Measurements from ENCODE around the gene SH2D7.

Gene SH2D7

DNA sequence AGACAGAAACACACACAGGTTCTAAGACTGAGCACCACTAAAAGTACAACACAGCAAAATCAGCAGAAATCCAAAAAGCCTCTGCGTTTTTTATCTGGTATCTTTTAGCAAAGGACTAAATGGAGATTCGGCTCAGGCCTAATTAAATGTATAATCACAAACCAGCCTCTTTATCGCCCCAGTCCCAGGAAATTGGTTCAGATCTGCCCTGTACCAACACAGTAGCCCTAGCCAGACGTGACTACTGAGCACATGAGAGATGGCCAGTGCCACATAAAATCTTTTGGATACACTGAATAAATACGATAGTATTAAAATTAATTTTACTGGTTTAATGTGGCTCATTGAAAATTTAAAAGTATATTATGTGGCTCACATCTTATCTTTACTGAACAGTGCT lies 34.6 kb upstream of the SH2D7 start:
- Histone ChIP-seq H3K27me3 (ENCODE audit: insufficient read depth, poor library complexity, severe bottlenecking) (no peaks in the 10 kb centered on the region), H3K27ac (replicated peaks) (peak overlapping the region; percentile 45), H3K4me3 (replicated peaks; ENCODE audit: insufficient read depth, low read length) (no peak overlapping the region)
- no peak for DNase-seq (ENCODE audit: low read depth in 1 of 2, low spot score in 1 of 2)
- no peak for TF ChIP-seq GABPA (IDR thresholded peaks at IDR 0.05; ENCODE audit: low read depth)

DNA sequence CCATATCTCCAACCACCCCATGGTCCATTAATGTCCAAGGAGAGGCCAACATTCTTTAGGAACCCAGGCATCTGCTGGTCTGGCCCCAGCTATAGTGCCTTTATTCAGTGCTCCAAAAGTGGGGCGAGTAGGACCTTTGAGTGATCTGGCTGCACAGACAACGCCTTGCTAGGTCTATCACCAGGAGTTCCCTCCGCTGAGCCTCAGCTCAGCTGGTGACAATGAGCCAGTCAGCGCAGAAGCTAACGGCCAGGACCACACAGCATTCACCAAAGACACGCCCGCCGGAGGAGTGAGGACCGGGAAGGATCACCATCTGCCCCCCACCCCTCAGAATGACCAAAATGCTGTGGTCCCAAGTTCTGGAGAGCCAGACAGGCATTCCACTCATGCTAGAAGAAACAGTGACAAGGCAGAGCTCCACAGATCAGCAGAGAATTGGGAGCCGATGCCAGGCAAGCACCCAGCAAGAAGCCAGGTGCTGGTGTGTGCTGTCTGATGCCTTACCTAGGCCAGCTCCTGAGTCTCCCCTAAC lies 33.9 kb upstream of the SH2D7 start:
- DNase-seq (ENCODE audit: low read depth in 1 of 2, low spot score in 1 of 2) = no peak
- Histone ChIP-seq H3K4me3 (replicated peaks; ENCODE audit: insufficient read depth, low read length) (no peak overlapping the region), H3K27me3 (ENCODE audit: insufficient read depth, poor library complexity, severe bottlenecking) (no peaks in the 10 kb centered on the region), H3K27ac (replicated peaks) (peak overlapping the region; percentile 45)
- no peak for TF ChIP-seq SPI1 (IDR thresholded peaks at IDR 0.05; ENCODE audit: borderline replicate concordance, low read depth)
- no peak for TF ChIP-seq POLR2AphosphoS5 (IDR thresholded peaks at IDR 0.05; ENCODE audit: low read depth)
- no peak for TF ChIP-seq GABPA (IDR thresholded peaks at IDR 0.05; ENCODE audit: low read depth)
- TF ChIP-seq, protein P1, sequence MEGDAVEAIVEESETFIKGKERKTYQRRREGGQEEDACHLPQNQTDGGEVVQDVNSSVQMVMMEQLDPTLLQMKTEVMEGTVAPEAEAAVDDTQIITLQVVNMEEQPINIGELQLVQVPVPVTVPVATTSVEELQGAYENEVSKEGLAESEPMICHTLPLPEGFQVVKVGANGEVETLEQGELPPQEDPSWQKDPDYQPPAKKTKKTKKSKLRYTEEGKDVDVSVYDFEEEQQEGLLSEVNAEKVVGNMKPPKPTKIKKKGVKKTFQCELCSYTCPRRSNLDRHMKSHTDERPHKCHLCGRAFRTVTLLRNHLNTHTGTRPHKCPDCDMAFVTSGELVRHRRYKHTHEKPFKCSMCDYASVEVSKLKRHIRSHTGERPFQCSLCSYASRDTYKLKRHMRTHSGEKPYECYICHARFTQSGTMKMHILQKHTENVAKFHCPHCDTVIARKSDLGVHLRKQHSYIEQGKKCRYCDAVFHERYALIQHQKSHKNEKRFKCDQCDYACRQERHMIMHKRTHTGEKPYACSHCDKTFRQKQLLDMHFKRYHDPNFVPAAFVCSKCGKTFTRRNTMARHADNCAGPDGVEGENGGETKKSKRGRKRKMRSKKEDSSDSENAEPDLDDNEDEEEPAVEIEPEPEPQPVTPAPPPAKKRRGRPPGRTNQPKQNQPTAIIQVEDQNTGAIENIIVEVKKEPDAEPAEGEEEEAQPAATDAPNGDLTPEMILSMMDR (IDR thresholded peaks at IDR 0.05; ENCODE audit: insufficient read depth, low read length) = no peak
- TF ChIP-seq, protein P2, sequence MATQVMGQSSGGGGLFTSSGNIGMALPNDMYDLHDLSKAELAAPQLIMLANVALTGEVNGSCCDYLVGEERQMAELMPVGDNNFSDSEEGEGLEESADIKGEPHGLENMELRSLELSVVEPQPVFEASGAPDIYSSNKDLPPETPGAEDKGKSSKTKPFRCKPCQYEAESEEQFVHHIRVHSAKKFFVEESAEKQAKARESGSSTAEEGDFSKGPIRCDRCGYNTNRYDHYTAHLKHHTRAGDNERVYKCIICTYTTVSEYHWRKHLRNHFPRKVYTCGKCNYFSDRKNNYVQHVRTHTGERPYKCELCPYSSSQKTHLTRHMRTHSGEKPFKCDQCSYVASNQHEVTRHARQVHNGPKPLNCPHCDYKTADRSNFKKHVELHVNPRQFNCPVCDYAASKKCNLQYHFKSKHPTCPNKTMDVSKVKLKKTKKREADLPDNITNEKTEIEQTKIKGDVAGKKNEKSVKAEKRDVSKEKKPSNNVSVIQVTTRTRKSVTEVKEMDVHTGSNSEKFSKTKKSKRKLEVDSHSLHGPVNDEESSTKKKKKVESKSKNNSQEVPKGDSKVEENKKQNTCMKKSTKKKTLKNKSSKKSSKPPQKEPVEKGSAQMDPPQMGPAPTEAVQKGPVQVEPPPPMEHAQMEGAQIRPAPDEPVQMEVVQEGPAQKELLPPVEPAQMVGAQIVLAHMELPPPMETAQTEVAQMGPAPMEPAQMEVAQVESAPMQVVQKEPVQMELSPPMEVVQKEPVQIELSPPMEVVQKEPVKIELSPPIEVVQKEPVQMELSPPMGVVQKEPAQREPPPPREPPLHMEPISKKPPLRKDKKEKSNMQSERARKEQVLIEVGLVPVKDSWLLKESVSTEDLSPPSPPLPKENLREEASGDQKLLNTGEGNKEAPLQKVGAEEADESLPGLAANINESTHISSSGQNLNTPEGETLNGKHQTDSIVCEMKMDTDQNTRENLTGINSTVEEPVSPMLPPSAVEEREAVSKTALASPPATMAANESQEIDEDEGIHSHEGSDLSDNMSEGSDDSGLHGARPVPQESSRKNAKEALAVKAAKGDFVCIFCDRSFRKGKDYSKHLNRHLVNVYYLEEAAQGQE (IDR thresholded peaks at IDR 0.05; ENCODE audit: insufficient replicate concordance, low read depth) = no peak

DNA sequence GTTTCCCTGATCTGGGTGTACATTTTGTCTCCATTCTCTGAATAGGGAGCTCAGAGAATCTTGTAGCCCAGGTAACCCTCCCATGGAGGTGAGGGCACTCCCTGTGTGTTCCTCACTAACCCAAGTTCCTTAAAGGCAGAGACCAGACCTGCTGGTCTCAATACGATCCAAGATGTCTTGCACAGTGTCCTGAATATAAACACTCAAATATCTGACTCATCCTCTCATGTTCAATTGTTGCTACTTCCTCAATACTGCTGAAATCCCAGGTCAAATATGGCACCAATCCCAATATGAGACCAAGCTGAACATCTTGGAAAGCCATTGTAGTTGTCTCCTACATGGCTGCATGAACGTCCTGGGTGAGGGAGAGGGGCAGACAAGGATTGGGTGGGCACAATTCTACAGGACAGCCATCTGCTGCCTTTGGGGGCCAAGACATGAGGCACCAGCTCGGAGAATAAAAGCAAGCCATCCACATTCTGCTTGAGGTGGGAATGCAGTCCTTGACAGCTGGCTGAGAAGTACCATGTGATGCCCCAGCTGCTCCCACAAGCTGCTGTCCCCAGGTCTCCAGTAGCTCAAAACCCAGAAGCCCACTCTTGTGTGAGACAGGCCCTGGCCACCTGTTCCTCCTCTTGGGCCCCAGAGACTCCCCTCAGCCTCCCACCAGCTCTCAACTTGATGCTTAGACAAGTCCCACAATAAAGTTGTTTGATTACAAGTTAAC lies 33.1 kb upstream of the SH2D7 start:
- peak overlapping the region; percentile 45 for H3K27ac ChIP-seq (replicated peaks)
- H3K4me3 ChIP-seq (replicated peaks; ENCODE audit: insufficient read depth, low read length) = no peak overlapping the region
- TF ChIP-seq GABPA (IDR thresholded peaks at IDR 0.05; ENCODE audit: low read depth) (no peak), POLR2AphosphoS5 (IDR thresholded peaks at IDR 0.05; ENCODE audit: low read depth) (0 out of 2 replicates have a peak, but pooled peaks have one; percentile 13), SPI1 (IDR thresholded peaks at IDR 0.05; ENCODE audit: borderline replicate concordance, low read depth) (peak; percentile 12; the same call in 1 of the 2 replicates)
- TF ChIP-seq, protein P2 (IDR thresholded peaks at IDR 0.05; ENCODE audit: insufficient replicate concordance, low read depth) = peak; percentile 56
- TF ChIP-seq, protein P1 (IDR thresholded peaks at IDR 0.05; ENCODE audit: insufficient read depth, low read length) = no peak
- no peak for DNase-seq (ENCODE audit: low read depth in 1 of 2, low spot score in 1 of 2)
- no peaks in the 10 kb centered on the region for H3K27me3 ChIP-seq (ENCODE audit: insufficient read depth, poor library complexity, severe bottlenecking)

DNA sequence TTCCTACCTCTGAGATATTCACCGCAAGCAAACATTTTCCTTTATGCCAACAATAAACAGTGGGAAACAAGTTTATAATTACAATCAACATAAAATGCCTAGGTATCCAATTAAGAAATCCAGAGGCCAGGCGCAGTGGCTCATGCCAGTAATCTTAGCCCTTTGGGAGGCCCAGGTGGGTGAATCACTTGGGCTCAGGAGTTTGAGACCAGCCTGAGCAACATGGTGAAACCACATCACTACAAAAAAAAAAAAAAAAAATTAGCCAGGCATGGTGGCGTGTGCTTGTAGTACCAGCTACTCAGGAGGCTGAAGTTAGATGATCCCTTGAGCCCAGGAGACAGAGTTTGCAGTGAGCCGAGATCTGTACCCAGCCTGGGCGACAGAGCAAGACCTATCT lies 32.1 kb upstream of the SH2D7 start:
- no peak for DNase-seq (ENCODE audit: low read depth in 1 of 2, low spot score in 1 of 2)
- Histone ChIP-seq H3K27me3 (ENCODE audit: insufficient read depth, poor library complexity, severe bottlenecking) (no peaks in the 10 kb centered on the region), H3K27ac (replicated peaks) (peak overlapping the region; percentile 45; the same call in 1 of the 2 replicates)

More for the DNA sequence above, 32.1 kb upstream of the SH2D7 start:
- no peak overlapping the region for H3K4me3 ChIP-seq (replicated peaks; ENCODE audit: insufficient read depth, low read length)
- TF ChIP-seq GABPA (IDR thresholded peaks at IDR 0.05; ENCODE audit: low read depth) = no peak
- no peak for TF ChIP-seq SPI1 (IDR thresholded peaks at IDR 0.05; ENCODE audit: borderline replicate concordance, low read depth)
- TF ChIP-seq, protein P2 (IDR thresholded peaks at IDR 0.05; ENCODE audit: insufficient replicate concordance, low read depth) = no peak
- TF ChIP-seq POLR2AphosphoS5 (IDR thresholded peaks at IDR 0.05; ENCODE audit: low read depth) = no peak
- TF ChIP-seq, protein P1 (IDR thresholded peaks at IDR 0.05; ENCODE audit: insufficient read depth, low read length) = no peak

All from HL-60 (cell line).